Tibial artery (tissue), 4 donors: Measurements from ENCODE around the gene TASP1.

Experiments
- DNase-seq, 2 donors: peaks; one replicate each; pipeline ENCODE4 v3.0.0-alpha.2; 2019
- H3K27ac ChIP-seq, 2 donors: fragments of 200-600 bp; sonication (generic) in 1 of 2; 1 replicate in 1 of 2; 2 replicates in 1 of 2; pipeline ENCODE4 v1.5.1; 2018 to 2019; ENCODE audit warnings: mild to moderate bottlenecking in 1 of 2
- H3K27me3 ChIP-seq, 2 donors: fragments of 200-600 bp; sonication (generic) in 1 of 2; one replicate each; pipeline versions ENCODE4 v1.5.1 to v1.6.0; 2016 to 2019
- H3K36me3 ChIP-seq, 3 donors: fragments of 200-600 bp; sonication (generic) in 2 of 3; one replicate each; pipeline ENCODE4 v1.5.1; 2016 to 2019; ENCODE audit warnings: mild to moderate bottlenecking in 2 of 3
- H3K4me1 ChIP-seq, 4 donors: fragments of 200-600 bp; sonication (generic) in 2 of 4; 1 replicate in 3 of 4; 2 replicates in 1 of 4; pipeline ENCODE4 v1.5.1; 2016 to 2019
- H3K4me3 ChIP-seq, 2 donors: fragments of 200-600 bp; sonication (generic) in 1 of 2; 1 replicate in 1 of 2; 2 replicates in 1 of 2; pipeline ENCODE4 v1.5.1; 2018 to 2019; ENCODE audit warnings: mild to moderate bottlenecking in 2 of 2
- H3K9me3 ChIP-seq, 3 donors: fragments of 200-600 bp; sonication (generic) in 1 of 3; one replicate each; pipeline ENCODE4 v1.5.1; 2016 to 2019
- CTCF ChIP-seq, 2 experiments: fragments of 200-600 bp in 1 of 2; fragments of 450-650 bp in 1 of 2; IDR thresholded peaks; one replicate each; pipeline ENCODE4 v1.5.1; 2017 to 2019; ENCODE audit warnings: antibody characterized with exemption in 2 of 2, mild to moderate bottlenecking in 1 of 2, moderate library complexity in 1 of 2
- intact Hi-C: fragments of 100-400 bp; cut with DNase I; formaldehyde crosslinking; loops from one replicate; pipeline ENCODE4 v1.15.0; 2023; ENCODE audit warnings: low total_unique reads

The TASP1 gene

DNA sequence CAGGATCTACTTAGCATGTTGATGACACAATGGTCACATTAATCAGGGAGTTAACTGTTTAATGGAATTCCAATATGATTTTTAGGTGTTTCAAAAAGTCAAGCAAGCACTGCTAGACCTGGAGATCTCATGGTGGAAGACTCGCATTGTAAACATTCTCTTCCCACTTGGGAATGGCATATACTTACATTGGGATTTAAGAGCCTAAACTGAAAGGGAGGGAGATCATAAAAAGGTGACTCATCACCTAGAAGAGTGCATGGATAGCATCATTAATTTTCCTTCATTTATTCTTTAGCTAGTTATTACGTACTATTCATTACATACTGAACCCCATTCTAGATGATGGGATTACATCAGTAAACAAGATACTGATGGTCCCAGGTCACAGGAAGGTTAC is 185.4 kb downstream of the TASP1 start:
- no peaks in the 10 kb centered on the region for H3K27me3 ChIP-seq
- H3K4me1 ChIP-seq = peaks cover 0 to 9% (median 0%) of the 10 kb centered on the region in 4 donors
- H3K4me3 ChIP-seq = no peak overlapping the region
- DNase-seq = no peak
- H3K36me3 ChIP-seq = no peaks in the 10 kb centered on the region
- TF ChIP-seq CTCF (IDR thresholded peaks at IDR 0.05) = no peak
- H3K9me3 ChIP-seq = no peaks in the 10 kb centered on the region
- no peak overlapping the region for H3K27ac ChIP-seq
- intact Hi-C loops = no loop called here

DNA sequence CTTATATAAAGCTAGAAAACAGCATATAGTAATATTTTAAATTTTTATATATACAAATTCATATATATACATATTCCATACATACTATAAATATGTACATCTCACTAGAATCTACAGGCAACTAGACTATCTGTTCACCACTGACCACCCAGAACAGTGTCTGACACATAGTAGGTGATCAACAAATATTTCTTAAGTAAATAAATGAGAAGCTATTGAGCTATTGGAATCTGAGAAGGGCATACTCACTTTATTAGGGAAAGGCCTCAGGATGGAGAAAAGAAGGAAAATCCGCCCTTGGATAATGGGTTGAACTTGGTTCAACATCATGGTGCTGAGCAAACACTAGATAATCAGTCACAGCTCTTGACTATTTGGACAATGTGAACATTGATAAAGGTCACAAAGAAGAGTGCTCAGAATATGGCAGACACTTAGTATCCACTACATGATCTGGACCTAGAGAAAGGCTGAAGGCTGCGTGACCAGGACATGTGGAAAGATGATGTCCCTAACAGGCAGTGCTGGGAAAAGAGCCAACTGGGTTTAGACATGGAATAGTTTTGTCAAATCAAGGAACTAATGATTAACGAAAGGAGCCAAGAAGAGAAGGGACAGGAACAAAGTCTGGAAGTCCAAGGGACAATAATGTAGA is 186.1 kb downstream of the TASP1 start:
- no peak for DNase-seq
- intact Hi-C loops = no loop called here
- H3K27me3 ChIP-seq = no peaks in the 10 kb centered on the region
- no peak overlapping the region for H3K27ac ChIP-seq
- H3K9me3 ChIP-seq = no peaks in the 10 kb centered on the region
- no peaks in the 10 kb centered on the region for H3K36me3 ChIP-seq
- no peak for TF ChIP-seq CTCF (IDR thresholded peaks at IDR 0.05)
- H3K4me3 ChIP-seq = no peak overlapping the region
- H3K4me1 ChIP-seq = peaks cover 0 to 9% (median 0%) of the 10 kb centered on the region in 4 donors

DNA sequence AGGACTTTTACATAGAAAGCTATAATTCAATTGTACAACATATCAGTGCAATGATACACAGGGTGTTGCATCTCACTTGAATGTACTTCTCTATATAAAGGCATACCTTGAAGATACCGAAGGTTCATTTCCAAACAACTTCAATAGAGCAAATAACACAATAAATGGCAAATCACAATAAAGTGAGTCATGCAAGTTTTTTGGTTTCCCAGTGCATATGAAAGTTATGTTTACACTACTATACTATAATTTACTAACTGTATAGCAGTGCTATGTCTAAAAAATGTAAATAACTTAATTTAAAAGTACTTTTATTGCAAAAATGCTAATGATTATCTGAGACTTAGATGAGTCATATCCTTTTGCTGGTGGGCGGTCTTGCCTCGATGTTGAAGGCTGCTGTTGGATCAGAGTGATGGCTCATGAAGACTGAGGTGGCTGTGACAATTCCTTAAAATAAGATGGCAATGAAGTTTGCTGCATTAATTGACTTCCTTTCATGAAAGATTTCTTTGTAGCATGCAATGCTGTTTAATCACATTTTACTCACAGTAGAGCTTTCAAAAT is 188.8 kb downstream of the TASP1 start:
- H3K4me1 ChIP-seq = peaks cover 0 to 9% (median 0%) of the 10 kb centered on the region in 4 donors
- DNase-seq = no peak
- H3K36me3 ChIP-seq = no peaks in the 10 kb centered on the region
- H3K4me3 ChIP-seq = no peak overlapping the region
- intact Hi-C loops = no loop called here
- H3K9me3 ChIP-seq = no peaks in the 10 kb centered on the region
- TF ChIP-seq CTCF (IDR thresholded peaks at IDR 0.05) = no peak
- H3K27me3 ChIP-seq = no peaks in the 10 kb centered on the region
- no peak overlapping the region for H3K27ac ChIP-seq

DNA sequence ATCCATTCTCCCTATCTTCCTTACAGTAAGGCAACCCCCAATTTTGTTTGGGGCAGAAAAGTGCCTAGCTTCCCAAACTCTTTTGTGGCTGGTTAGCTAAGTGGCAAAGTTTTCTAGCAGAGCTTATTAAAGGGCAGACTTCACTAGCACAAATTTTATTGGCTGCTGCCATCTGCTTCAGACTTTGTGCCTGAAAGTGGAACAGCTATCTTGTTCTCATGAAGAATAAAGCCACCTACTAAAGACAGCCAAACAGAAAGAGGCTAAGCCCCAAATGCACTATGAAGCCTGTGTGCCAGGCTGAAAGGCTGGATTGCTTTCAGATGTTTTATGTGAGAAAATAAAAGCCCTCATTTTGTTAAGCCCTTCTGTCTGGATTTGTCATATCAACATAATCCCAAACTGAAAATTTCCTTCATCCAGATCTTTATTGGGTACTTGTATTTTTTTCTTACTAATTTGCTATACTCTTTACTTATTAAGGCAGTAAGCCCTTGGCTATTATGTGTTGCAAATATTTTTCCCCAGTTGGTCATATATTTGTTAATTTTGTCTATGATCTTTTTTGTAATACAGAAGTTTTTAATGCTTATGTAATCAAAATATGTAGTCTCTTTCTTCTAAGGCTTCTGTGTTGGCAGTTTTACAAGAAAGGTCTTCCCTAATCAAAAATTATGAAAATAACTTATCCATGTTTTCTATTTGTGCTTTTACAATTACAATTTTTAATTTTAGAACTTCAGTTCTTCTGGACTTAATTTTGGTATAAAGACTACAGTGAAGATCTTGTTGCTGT is 191.1 kb downstream of the TASP1 start:
- no peak overlapping the region for H3K4me3 ChIP-seq
- H3K4me1 ChIP-seq = no peaks in the 10 kb centered on the region
- intact Hi-C loops = no loop called here
- H3K27me3 ChIP-seq = no peaks in the 10 kb centered on the region
- no peak for DNase-seq
- no peaks in the 10 kb centered on the region for H3K9me3 ChIP-seq
- H3K27ac ChIP-seq = no peak overlapping the region
- TF ChIP-seq CTCF (IDR thresholded peaks at IDR 0.05) = no peak
- no peaks in the 10 kb centered on the region for H3K36me3 ChIP-seq

GRCh38 chr20:13443690-13444089 is 195.0 kb downstream of the TASP1 start:
- no peak for TF ChIP-seq CTCF (IDR thresholded peaks at IDR 0.05)
- intact Hi-C loops = no loop called here
- H3K4me1 ChIP-seq = no peaks in the 10 kb centered on the region
- no peaks in the 10 kb centered on the region for H3K36me3 ChIP-seq
- no peaks in the 10 kb centered on the region for H3K27me3 ChIP-seq
- no peak overlapping the region for H3K27ac ChIP-seq
- no peak overlapping the region for H3K4me3 ChIP-seq
- DNase-seq = no peak
- peaks cover 0 to 10% (median 0%) of the 10 kb centered on the region in 3 donors for H3K9me3 ChIP-seq
